CD4-positive, alpha-beta T cell (primary cell): Measurements from ENCODE around the gene KCTD15. TPM values are rescaled to one million over a fixed set of nuclear protein-coding genes. Genes with fewer than 3 reads are reported as not detected.

ENCODE experiments used
- ATAC-seq: fragments of 200-7000 bp; cut with Tn5 transposase; one replicate; pipeline ENCODE4 v1.10.0; 2022; ENCODE audit warnings: mild to moderate bottlenecking; ENCODE audit not compliant: poor library complexity
- CTCF ChIA-PET: fragments of 350-600 bp; sonication (Branson Sonifier 250); formaldehyde crosslinking; loops from one replicate; lab custom pipeline; 2021; ENCODE audit warnings: antibody characterized with exemption, inconsistent platforms; lab: Charles Lee
- POLR2A ChIA-PET: fragments of 350-600 bp; sonication (Branson Sonifier 250); formaldehyde crosslinking; loops from one replicate; lab custom pipeline; 2021; ENCODE audit warnings: antibody characterized with exemption, inconsistent platforms; lab: Charles Lee
- DNase-seq, 14 experiments: peaks; one replicate each; pipeline ENCODE4 v3.0.0-alpha.2; 2013 to 2020; ENCODE audit warnings: mixed read lengths in 2 of 14
- H3K27ac ChIP-seq, 2 donors: one replicate each; pipeline versions ENCODE4 v1.5.1 to v1.7.0; 2013; ENCODE audit warnings: low read length in 2 of 2, low read depth in 1 of 2, mild to moderate bottlenecking in 1 of 2
- H3K27me3 ChIP-seq, 2 experiments: 1 replicate in 1 of 2; 2 replicates in 1 of 2; pipeline versions ENCODE4 v1.6.1 to v1.7.0; 2013; ENCODE audit warnings: low read length in 2 of 2, control low read depth in 1 of 2, mild to moderate bottlenecking in 1 of 2, moderate library complexity in 1 of 2; ENCODE audit not compliant: insufficient read depth in 2 of 2, control insufficient read depth in 1 of 2
- H3K36me3 ChIP-seq: one replicate; pipeline ENCODE4 v1.6.1; 2013; ENCODE audit warnings: low read length, control low read depth; ENCODE audit not compliant: insufficient read depth
- H3K4me1 ChIP-seq: one replicate; pipeline ENCODE4 v1.6.1; 2013; ENCODE audit warnings: low read length, control low read depth; ENCODE audit not compliant: insufficient read depth
- H3K4me3 ChIP-seq: one replicate; pipeline ENCODE4 v1.5.1; 2013; ENCODE audit warnings: mild to moderate bottlenecking, low read length, moderate library complexity
- H3K9me3 ChIP-seq, 2 experiments: 1 replicate in 1 of 2; 2 replicates in 1 of 2; pipeline versions ENCODE4 v1.6.1 to v1.7.0; 2013; ENCODE audit warnings: low read length in 2 of 2, mild to moderate bottlenecking in 2 of 2, control low read depth in 1 of 2, moderate library complexity in 1 of 2; ENCODE audit not compliant: control insufficient read depth in 1 of 2, insufficient read depth in 1 of 2
- H3K27ac Mint-ChIP-seq: one replicate; pipeline ENCODE4 v1.8.0; 2020; ENCODE audit warnings: mixed read lengths
- H3K27me3 Mint-ChIP-seq: one replicate; pipeline ENCODE4 v1.8.0; 2021; ENCODE audit warnings: mixed read lengths
- H3K36me3 Mint-ChIP-seq: one replicate; pipeline ENCODE4 v1.8.0; 2021; ENCODE audit warnings: low read depth, mixed read lengths
- H3K4me1 Mint-ChIP-seq: one replicate; pipeline ENCODE4 v1.8.0; 2021; ENCODE audit warnings: low read depth, mixed read lengths
- H3K4me3 Mint-ChIP-seq: one replicate; pipeline ENCODE4 v1.8.0; 2020; ENCODE audit warnings: mild to moderate bottlenecking, mixed read lengths
- H3K9me3 Mint-ChIP-seq: one replicate; pipeline ENCODE4 v1.8.0; 2020; ENCODE audit warnings: mixed read lengths
- CTCF ChIP-seq: fragments of 200-600 bp; IDR thresholded peaks from one replicate; pipeline ENCODE4 v1.8.0; 2022; ENCODE audit warnings: antibody characterized with exemption, mild to moderate bottlenecking
- intact Hi-C, 2 experiments: fragments of 100-400 bp; cut with DNase I in 1 of 2; cut with micrococcal nuclease in 1 of 2; formaldehyde crosslinking; loops; one replicate each; pipeline versions ENCODE4 v1.15.1 to v1.9.0; 2023 to 2025; cut with DNase I, micrococcal nuclease
- total RNA-seq, 174 experiments: library from RNA in 2 of 174; stranded (reverse) in 2 of 174; gene quantifications; one replicate each; pipeline ENCODE4 v1.2.3 and lab custom pipeline; 2021 to 2026

The KCTD15 gene
- total RNA-seq, 2 experiments from 2014 or later: 3.6 to 3.9 TPM

GRCh38 chr19:33780746-33781145 lies 15.9 kb upstream of the KCTD15 start:
- Mint-ChIP-seq H3K4me3 (no peak overlapping the region), H3K27me3 (peaks cover 41% of the 10 kb centered on the region), H3K9me3 (no peaks in the 10 kb centered on the region), H3K4me1 (peaks cover 25% of the 10 kb centered on the region), H3K27ac (no peak overlapping the region), H3K36me3 (no peaks in the 10 kb centered on the region)
- no peak for TF ChIP-seq CTCF
- POLR2A ChIA-PET: no interaction called here
- DNase-seq: no peak
- peaks cover 8 to 19% of the 10 kb centered on the region in 2 experiments for H3K27me3 ChIP-seq
- CTCF ChIA-PET: no interaction called here
- intact Hi-C loops: no loop called here
- no peaks in the 10 kb centered on the region for H3K36me3 ChIP-seq
- H3K27ac ChIP-seq: no peak overlapping the region
- no peaks in the 10 kb centered on the region for H3K9me3 ChIP-seq
- peaks cover 52% of the 10 kb centered on the region for H3K4me1 ChIP-seq
- H3K4me3 ChIP-seq: no peak overlapping the region
- ATAC-seq: no peak

- Mint-ChIP-seq H3K27ac (no peak overlapping the region), H3K4me3 (no peak overlapping the region), H3K9me3 (no peaks in the 10 kb centered on the region), H3K4me1 (peaks cover 27% of the 10 kb centered on the region), H3K27me3 (peaks cover 40% of the 10 kb centered on the region), H3K36me3 (no peaks in the 10 kb centered on the region)
- no peaks in the 10 kb centered on the region for H3K9me3 ChIP-seq
- peaks cover 59% of the 10 kb centered on the region for H3K4me1 ChIP-seq
- H3K36me3 ChIP-seq: no peaks in the 10 kb centered on the region
- H3K27me3 ChIP-seq: peaks cover 8 to 19% of the 10 kb centered on the region in 2 experiments
- intact Hi-C loops: no loop called here
- H3K4me3 ChIP-seq: no peak overlapping the region
- TF ChIP-seq CTCF: no peak
- DNase-seq (no peak), ATAC-seq (no peak)
- H3K27ac ChIP-seq: no peak overlapping the region
- CTCF ChIA-PET: no interaction called here
- POLR2A ChIA-PET: no interaction called here
Observed at GRCh38 chr19:33781415-33781935, 15.2 kb upstream of the KCTD15 start.

- no peak overlapping the region for H3K4me3 ChIP-seq
- CTCF ChIA-PET: no interaction called here
- no peak overlapping the region for H3K4me3 Mint-ChIP-seq
- POLR2A ChIA-PET: no interaction called here
- peaks cover 64% of the 10 kb centered on the region for H3K4me1 ChIP-seq
- TF ChIP-seq CTCF: no peak
- H3K36me3 Mint-ChIP-seq: no peaks in the 10 kb centered on the region
- DNase-seq: no peak
- intact Hi-C loops: no loop called here
- peaks cover 8 to 19% of the 10 kb centered on the region in 2 experiments for H3K27me3 ChIP-seq
- no peaks in the 10 kb centered on the region for H3K36me3 ChIP-seq
- no peak overlapping the region for H3K27ac Mint-ChIP-seq
- H3K4me1 Mint-ChIP-seq: peaks cover 27% of the 10 kb centered on the region
- H3K27me3 Mint-ChIP-seq: peaks cover 43% of the 10 kb centered on the region
- H3K27ac ChIP-seq: no peak overlapping the region
- H3K9me3 ChIP-seq: no peaks in the 10 kb centered on the region
- no peaks in the 10 kb centered on the region for H3K9me3 Mint-ChIP-seq
- ATAC-seq: no peak
Observed at GRCh38 chr19:33781996-33782395, 14.7 kb upstream of the KCTD15 start.
